Astrocyte (in vitro differentiated cells and primary cell): ENCODE measurements around the gene UBE2D2.

Experiments used
- CTCF ChIP-seq: IDR thresholded peaks from 2 replicates; pipeline ENCODE4 v1.5.1; 2011; ENCODE audit warnings: low read depth, mild to moderate bottlenecking, inconsistent platforms, low read length, moderate library complexity; ENCODE audit not compliant: insufficient read depth
- EZH2 ChIP-seq: IDR thresholded peaks from 2 replicates; pipeline ENCODE4 v1.6.1; 2012; ENCODE audit warnings: mild to moderate bottlenecking, low read length, inconsistent platforms; ENCODE audit not compliant: insufficient read depth

GRCh38 chr5:139650031-139650688 is 89.0 kb downstream of the UBE2D2 start:
- TF ChIP-seq CTCF (no peak), EZH2 (no peak)
